ENCODE measurements around the gene TMEFF2. TPM values are rescaled to one million over a fixed set of nuclear protein-coding genes. Genes with fewer than 3 reads are reported as not detected.

Gene TMEFF2, protein sequence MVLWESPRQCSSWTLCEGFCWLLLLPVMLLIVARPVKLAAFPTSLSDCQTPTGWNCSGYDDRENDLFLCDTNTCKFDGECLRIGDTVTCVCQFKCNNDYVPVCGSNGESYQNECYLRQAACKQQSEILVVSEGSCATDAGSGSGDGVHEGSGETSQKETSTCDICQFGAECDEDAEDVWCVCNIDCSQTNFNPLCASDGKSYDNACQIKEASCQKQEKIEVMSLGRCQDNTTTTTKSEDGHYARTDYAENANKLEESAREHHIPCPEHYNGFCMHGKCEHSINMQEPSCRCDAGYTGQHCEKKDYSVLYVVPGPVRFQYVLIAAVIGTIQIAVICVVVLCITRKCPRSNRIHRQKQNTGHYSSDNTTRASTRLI
- polyA plus RNA-seq: 101 and 128 TPM in 2 replicates

DNA sequence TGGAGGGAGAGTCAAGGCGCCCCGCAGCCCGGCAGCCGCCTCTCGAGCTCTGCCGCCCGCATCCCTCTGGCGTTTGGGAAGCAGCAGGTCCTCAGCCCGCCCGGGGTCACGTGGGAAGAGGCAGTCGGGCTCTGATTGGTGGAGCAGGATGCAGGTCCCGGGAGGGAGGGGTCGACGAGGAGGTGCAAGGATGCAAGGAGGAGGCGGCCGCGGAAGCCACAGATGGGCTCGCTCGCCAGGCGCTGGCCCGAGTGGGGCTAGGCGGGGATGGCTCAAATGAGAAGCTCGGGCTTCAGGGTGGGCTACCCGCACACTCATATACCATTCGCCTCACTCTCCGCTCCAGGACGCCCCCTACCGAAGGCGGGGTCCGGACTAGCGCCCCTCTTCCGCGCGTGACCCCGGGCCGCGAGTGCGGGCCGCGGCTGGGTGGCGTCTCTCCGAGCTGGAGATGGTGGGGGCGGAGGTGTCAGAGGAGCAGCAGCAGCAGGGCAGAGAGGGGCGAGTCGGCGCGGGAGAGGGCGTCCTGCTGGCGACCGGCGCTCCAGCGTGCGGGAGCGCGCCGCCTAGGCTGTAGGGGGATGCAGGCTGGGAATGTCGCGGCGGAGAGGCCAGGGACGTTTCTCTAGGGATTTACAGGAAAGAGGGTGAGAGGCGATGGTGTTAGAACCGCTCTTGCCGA, at the start of gene TMEFF2:
TSS of gene TMEFF2 (minus strand) at position 68 of the 682 bp plus-strand sequence. CDS start 409 bp downstream, outside the sequence.

